Measurements from ENCODE around the gene GALNT7. TPM values are rescaled to one million over a fixed set of nuclear protein-coding genes. Genes with fewer than 3 reads are reported as not detected.

GALNT7 gene
- total RNA-seq, 1 donor from 2014 or later: 24.7 TPM

DNA sequence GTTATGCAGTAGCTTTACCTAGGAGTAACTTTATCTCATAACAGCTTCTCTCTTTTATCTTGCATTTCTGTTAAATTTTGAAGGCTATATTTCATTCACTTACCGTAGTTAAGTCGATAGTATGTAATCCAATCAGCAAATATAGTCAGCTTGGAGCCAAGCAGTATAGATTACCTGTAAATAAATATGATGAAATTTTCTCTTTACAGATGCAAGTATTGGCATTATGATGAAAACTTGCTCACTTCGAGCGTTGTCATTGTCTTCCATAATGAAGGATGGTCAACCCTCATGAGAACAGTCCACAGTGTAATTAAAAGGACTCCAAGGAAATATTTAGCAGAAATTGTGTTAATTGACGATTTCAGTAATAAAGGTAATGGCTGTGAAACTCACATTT is 123.3 kb downstream of the GALNT7 start:
- Histone ChIP-seq H3K4me3 (ENCODE audit: low read depth, low read length) (no peak overlapping the region), H3K27me3 (ENCODE audit: control insufficient read depth, insufficient read depth, low read length) (no peaks in the 10 kb centered on the region), H3K36me3 (ENCODE audit: control insufficient read depth, insufficient read depth, low read length) (no peaks in the 10 kb centered on the region)
- no peak for TF ChIP-seq CTCF (IDR thresholded peaks at IDR 0.05; ENCODE audit: insufficient read depth, low read length, severe bottlenecking)
- DNase-seq (ENCODE audit: low read depth) (no peak), FAIRE-seq (no peak)

DNA sequence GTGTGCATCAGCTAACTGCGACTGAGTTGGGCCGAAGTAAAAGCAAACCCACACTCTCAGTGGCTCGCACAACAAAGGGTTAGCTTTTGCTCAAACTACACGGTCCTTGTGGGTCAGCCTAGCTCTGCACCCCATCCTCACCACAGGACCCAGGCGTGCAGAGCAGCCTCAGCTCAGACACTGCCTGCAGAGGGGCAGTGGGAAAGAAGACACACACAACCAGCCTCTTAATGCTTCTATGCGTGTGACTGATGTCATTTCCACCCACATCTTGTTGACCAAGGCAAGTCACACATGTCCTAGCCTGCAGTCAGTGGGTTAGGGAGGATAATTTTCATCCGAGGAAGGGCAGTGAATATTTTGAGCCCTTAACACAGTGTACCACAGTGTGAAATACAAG is 125.1 kb downstream of the GALNT7 start:
- no peaks in the 10 kb centered on the region for H3K36me3 ChIP-seq (ENCODE audit: control insufficient read depth, insufficient read depth, low read length)
- no peaks in the 10 kb centered on the region for H3K27me3 ChIP-seq (ENCODE audit: control insufficient read depth, insufficient read depth, low read length)
- no peak overlapping the region for H3K4me3 ChIP-seq (ENCODE audit: low read depth, low read length)
- TF ChIP-seq CTCF (IDR thresholded peaks at IDR 0.05; ENCODE audit: insufficient read depth, low read length, severe bottlenecking): no peak
- DNase-seq (ENCODE audit: low read depth): peak; percentile 71
- FAIRE-seq: peak; percentile 64

GRCh38 chr4:173294444-173294843 is 125.8 kb downstream of the GALNT7 start:
- no peak for TF ChIP-seq CTCF (IDR thresholded peaks at IDR 0.05; ENCODE audit: insufficient read depth, low read length, severe bottlenecking)
- FAIRE-seq: no peak

DNA sequence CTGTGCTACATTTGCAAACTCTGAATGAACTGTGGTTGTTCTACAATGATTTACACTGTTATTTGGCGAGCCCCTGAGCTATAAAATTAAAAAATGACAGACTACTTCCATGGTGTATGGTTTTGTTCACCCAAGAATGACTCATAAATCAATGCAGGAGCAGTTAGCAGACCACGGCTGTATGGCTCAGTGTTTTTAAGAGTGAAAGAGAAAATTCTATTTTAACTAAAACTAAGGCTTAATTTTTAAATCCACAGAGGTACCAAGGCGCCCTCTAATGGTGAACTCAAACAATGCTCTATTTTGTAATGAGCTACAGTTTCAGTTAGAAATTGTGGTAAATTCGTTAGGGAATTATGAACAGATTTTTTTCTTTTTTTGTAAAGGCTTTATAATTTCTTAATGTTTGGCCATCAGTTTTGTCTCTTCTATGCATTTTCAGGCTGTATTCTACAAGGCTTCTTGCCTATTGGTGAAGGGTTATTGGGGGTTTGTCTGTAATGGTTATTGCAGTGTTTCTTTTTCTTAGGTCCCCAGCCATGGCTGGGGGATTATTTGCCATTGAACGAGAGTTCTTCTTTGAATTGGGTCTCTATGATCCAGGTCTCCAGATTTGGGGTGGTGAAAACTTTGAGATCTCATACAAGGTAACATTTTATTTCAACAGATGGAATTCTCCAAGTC is 133.0 kb downstream of the GALNT7 start:
- no peaks in the 10 kb centered on the region for H3K36me3 ChIP-seq (ENCODE audit: control insufficient read depth, insufficient read depth, low read length)
- peak; percentile 55 for TF ChIP-seq CTCF (IDR thresholded peaks at IDR 0.05; ENCODE audit: insufficient read depth, low read length, severe bottlenecking)
- H3K4me3 ChIP-seq (ENCODE audit: low read depth, low read length): no peak overlapping the region
- H3K27me3 ChIP-seq (ENCODE audit: control insufficient read depth, insufficient read depth, low read length): no peaks in the 10 kb centered on the region
- DNase-seq (ENCODE audit: low read depth) (peak; percentile 12), FAIRE-seq (no peak)

More at GRCh38 chr4:173294444-173294843, 125.8 kb downstream of the GALNT7 start:
- H3K4me3 ChIP-seq (ENCODE audit: low read depth, low read length): no peak overlapping the region
- no peaks in the 10 kb centered on the region for H3K36me3 ChIP-seq (ENCODE audit: control insufficient read depth, insufficient read depth, low read length)
- DNase-seq (ENCODE audit: low read depth): no peak
- no peaks in the 10 kb centered on the region for H3K27me3 ChIP-seq (ENCODE audit: control insufficient read depth, insufficient read depth, low read length)

DNA sequence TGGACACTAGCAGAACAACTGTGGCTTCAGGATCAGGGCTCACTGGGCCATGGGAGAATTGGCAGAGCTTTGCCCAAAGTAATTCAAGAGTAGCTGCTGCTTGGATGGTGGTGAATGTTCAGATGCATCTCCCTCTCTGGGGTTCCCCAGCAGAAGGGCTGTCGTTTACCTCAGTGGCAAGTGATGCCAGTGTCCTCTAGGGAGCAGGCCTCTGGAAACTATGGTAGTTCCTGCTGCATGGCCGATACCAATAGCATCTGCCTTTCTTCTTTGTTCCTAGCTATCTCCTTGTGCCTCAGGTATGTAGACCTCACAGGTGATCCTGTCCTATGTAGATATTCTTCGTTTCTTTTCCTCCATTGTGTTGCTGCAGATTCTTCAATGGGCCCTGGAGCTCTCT is 139.2 kb downstream of the GALNT7 start:
- TF ChIP-seq CTCF (IDR thresholded peaks at IDR 0.05; ENCODE audit: insufficient read depth, low read length, severe bottlenecking): no peak
- Histone ChIP-seq H3K36me3 (ENCODE audit: control insufficient read depth, insufficient read depth, low read length) (no peaks in the 10 kb centered on the region), H3K27me3 (ENCODE audit: control insufficient read depth, insufficient read depth, low read length) (no peaks in the 10 kb centered on the region), H3K4me3 (ENCODE audit: low read depth, low read length) (no peak overlapping the region)
- no peak for DNase-seq (ENCODE audit: low read depth)
- FAIRE-seq: peak; percentile 40

- H3K36me3 ChIP-seq (ENCODE audit: control insufficient read depth, insufficient read depth, low read length): peaks cover 2% of the 10 kb centered on the region
- no peak for DNase-seq (ENCODE audit: low read depth)
- H3K4me3 ChIP-seq (ENCODE audit: low read depth, low read length): no peak overlapping the region
- no peak for TF ChIP-seq CTCF (IDR thresholded peaks at IDR 0.05; ENCODE audit: insufficient read depth, low read length, severe bottlenecking)
- H3K27me3 ChIP-seq (ENCODE audit: control insufficient read depth, insufficient read depth, low read length): no peaks in the 10 kb centered on the region
- FAIRE-seq: no peak
Observed at GRCh38 chr4:173311368-173311767, 142.8 kb downstream of the GALNT7 start.

Data from bronchial epithelial cell (primary cell).